Liver (tissue), 9 donors: ENCODE measurements around the gene NELL1. TPM values are rescaled to one million over a fixed set of nuclear protein-coding genes. Genes with fewer than 3 reads are reported as not detected.

Experiments
- DNase-seq: peaks from one replicate; pipeline ENCODE4 v3.0.0-alpha.2; 2017; ENCODE audit warnings: low spot score
- H3K27ac ChIP-seq, 2 donors: one replicate each; pipeline ENCODE4 v1.7.0; 2013; ENCODE audit warnings: inconsistent platforms in 2 of 2, low read length in 2 of 2, control low read depth in 1 of 2, low read depth in 1 of 2, mild to moderate bottlenecking in 1 of 2
- H3K27me3 ChIP-seq, 4 donors: one replicate each; pipeline versions ENCODE4 v1.6.1 to v1.7.0; 2013; ENCODE audit warnings: low read length in 3 of 4, inconsistent platforms in 1 of 4, mild to moderate bottlenecking in 1 of 4, moderate library complexity in 1 of 4; ENCODE audit not compliant: control insufficient read depth in 4 of 4, insufficient read depth in 4 of 4
- H3K36me3 ChIP-seq, 4 donors: one replicate each; pipeline versions ENCODE4 v1.6.1 to v1.7.0; 2013; ENCODE audit warnings: low read length in 3 of 4, mild to moderate bottlenecking in 3 of 4, low read depth in 1 of 4, moderate library complexity in 1 of 4; ENCODE audit not compliant: control insufficient read depth in 4 of 4, insufficient read depth in 3 of 4
- H3K4me1 ChIP-seq, 4 donors: one replicate each; pipeline versions ENCODE4 v1.6.1 to v1.7.0; 2013; ENCODE audit warnings: low read length in 3 of 4, mild to moderate bottlenecking in 3 of 4, moderate library complexity in 1 of 4; ENCODE audit not compliant: control insufficient read depth in 4 of 4, insufficient read depth in 4 of 4
- H3K4me3 ChIP-seq, 3 donors: one replicate each; pipeline versions ENCODE4 v1.6.1 to v1.7.0; 2013; ENCODE audit warnings: low read length in 3 of 3, control low read depth in 1 of 3, low read depth in 1 of 3, mild to moderate bottlenecking in 1 of 3
- H3K9ac ChIP-seq, 2 donors: one replicate each; pipeline ENCODE4 v1.7.0; 2013; ENCODE audit warnings: low read length in 2 of 2, mild to moderate bottlenecking in 2 of 2, moderate library complexity in 2 of 2, control low read depth in 1 of 2, low read depth in 1 of 2
- H3K9me3 ChIP-seq, 4 donors: one replicate each; pipeline versions ENCODE4 v1.6.1 to v1.7.0; 2013; ENCODE audit warnings: low read length in 3 of 4; ENCODE audit not compliant: control insufficient read depth in 4 of 4
- EGR1 ChIP-seq, 2 donors: IDR thresholded peaks; 2 replicates each; pipeline ENCODE4 v1.6.1; 2016 to 2018; ENCODE audit warnings: antibody characterized with exemption in 2 of 2, low read depth in 2 of 2
- FOXA1 ChIP-seq: IDR thresholded peaks from 2 replicates; pipeline ENCODE4 v1.6.1; 2016; ENCODE audit warnings: antibody characterized with exemption
- FOXA2 ChIP-seq: IDR thresholded peaks from 2 replicates; pipeline ENCODE4 v1.6.1; 2016; ENCODE audit warnings: antibody characterized with exemption
- GABPA ChIP-seq, 2 donors: IDR thresholded peaks in 1 of 2; conservative IDR thresholded peaks in 1 of 2; 2 replicates each; pipeline ENCODE4 v1.6.1; 2016; ENCODE audit warnings: antibody characterized with exemption in 2 of 2, mild to moderate bottlenecking in 1 of 2, moderate library complexity in 1 of 2
- HNF4G ChIP-seq: IDR thresholded peaks from 2 replicates; pipeline ENCODE4 v1.6.1; 2016; ENCODE audit warnings: antibody characterized with exemption
- JUND ChIP-seq, 2 donors: IDR thresholded peaks; 2 replicates each; pipeline ENCODE4 v1.6.1; 2016; ENCODE audit warnings: antibody characterized with exemption in 2 of 2
- MAX ChIP-seq: IDR thresholded peaks from 2 replicates; pipeline ENCODE4 v1.6.1; 2016; ENCODE audit warnings: antibody characterized with exemption
- NR2F2 ChIP-seq: IDR thresholded peaks from 2 replicates; pipeline ENCODE4 v1.6.1; 2016; ENCODE audit warnings: antibody characterized with exemption
- RAD21 ChIP-seq, 2 donors: IDR thresholded peaks; 2 replicates each; pipeline ENCODE4 v1.6.1; 2016; ENCODE audit warnings: antibody characterized with exemption in 2 of 2, mild to moderate bottlenecking in 2 of 2
- REST ChIP-seq: IDR thresholded peaks from 2 replicates; pipeline ENCODE4 v1.6.1; 2016; ENCODE audit warnings: antibody characterized with exemption, mild to moderate bottlenecking
- RXRA ChIP-seq, 2 donors: IDR thresholded peaks; 2 replicates each; pipeline ENCODE4 v1.6.1; 2017 to 2018; ENCODE audit warnings: antibody characterized with exemption in 2 of 2, mild to moderate bottlenecking in 1 of 2
- SP1 ChIP-seq: IDR thresholded peaks from 2 replicates; pipeline ENCODE4 v1.6.1; 2018; ENCODE audit warnings: antibody characterized with exemption, mild to moderate bottlenecking
- TAF1 ChIP-seq: conservative IDR thresholded peaks from 2 replicates; pipeline ENCODE4 v1.6.1; 2016; ENCODE audit warnings: antibody characterized with exemption, mild to moderate bottlenecking
- YY1 ChIP-seq: IDR thresholded peaks from 2 replicates; pipeline ENCODE4 v1.6.1; 2016; ENCODE audit warnings: antibody characterized with exemption, mild to moderate bottlenecking
- WGBS: extraction: QIAGEN DNeasy Blood & Tissue Kit; methylation state at CpG from one replicate; pipeline ENCODE4 v1.1.7; 2013; 5-methylcytosine and 5-hydroxymethylcytosine counted together
- polyA plus RNA-seq, 2 donors: library from polyadenylated mRNA; stranded (reverse) in 1 of 2; unstranded in 1 of 2; fragments of 200-250 nt in 1 of 2; fragments of >200 nt in 1 of 2; fragmentation: Nextera tagmentation in 1 of 2; extraction: Ambion mirVana in 1 of 2; gene quantifications; one replicate each; pipeline versions ENCODE4 v1.2.1 to v1.2.3, GENCODE V29; 2013 to 2015
- total RNA-seq, 2 donors: library from RNA; depleted of rRNA; stranded (reverse); fragments of >200 nt; gene quantifications; one replicate each; pipeline ENCODE4 v1.2.3, GENCODE V29; 2014
- TF ChIP-seq, protein P1 (sequence below): fragments of 150-350 bp; IDR thresholded peaks from 2 replicates; pipeline ENCODE4 v1.5.1; 2017; ENCODE audit warnings: improper control_type of control experiment, low read depth, low read length; ENCODE audit not compliant: missing input control
- donor health status: healthy.
- donor health status: healthy.
- donor health status: healthy.
- donor health status: healthy.
- donor health status: healthy.

Gene NELL1
- total and polyA plus RNA-seq, 4 donors, result not detected

GRCh38 chr11:21564833-21565682 lies 895.7 kb downstream of the NELL1 start:
- H3K9ac ChIP-seq, result no peak overlapping the region

GRCh38 chr11:21566521-21567117 lies 897.2 kb downstream of the NELL1 start:
- WGBS, result 42% methylated on average over 2 of the region's 2 CpGs
- TF ChIP-seq RAD21 (IDR thresholded peaks at IDR 0.05) (no peak), GABPA (IDR thresholded peaks at IDR 0.05 in 1 of 2, conservative IDR thresholded peaks at IDR 0.05 in 1 of 2) (no peak), REST (no peak), YY1 (no peak), FOXA1 (no peak), HNF4G (no peak), FOXA2 (no peak), EGR1 (IDR thresholded peaks at IDR 0.05; ENCODE audit: low read depth in 2 of 2) (no peak), MAX (no peak), JUND (IDR thresholded peaks at IDR 0.05) (no peak), RXRA (IDR thresholded peaks at IDR 0.05) (no peak), TAF1 (no peak)
- TF ChIP-seq, protein P1, sequence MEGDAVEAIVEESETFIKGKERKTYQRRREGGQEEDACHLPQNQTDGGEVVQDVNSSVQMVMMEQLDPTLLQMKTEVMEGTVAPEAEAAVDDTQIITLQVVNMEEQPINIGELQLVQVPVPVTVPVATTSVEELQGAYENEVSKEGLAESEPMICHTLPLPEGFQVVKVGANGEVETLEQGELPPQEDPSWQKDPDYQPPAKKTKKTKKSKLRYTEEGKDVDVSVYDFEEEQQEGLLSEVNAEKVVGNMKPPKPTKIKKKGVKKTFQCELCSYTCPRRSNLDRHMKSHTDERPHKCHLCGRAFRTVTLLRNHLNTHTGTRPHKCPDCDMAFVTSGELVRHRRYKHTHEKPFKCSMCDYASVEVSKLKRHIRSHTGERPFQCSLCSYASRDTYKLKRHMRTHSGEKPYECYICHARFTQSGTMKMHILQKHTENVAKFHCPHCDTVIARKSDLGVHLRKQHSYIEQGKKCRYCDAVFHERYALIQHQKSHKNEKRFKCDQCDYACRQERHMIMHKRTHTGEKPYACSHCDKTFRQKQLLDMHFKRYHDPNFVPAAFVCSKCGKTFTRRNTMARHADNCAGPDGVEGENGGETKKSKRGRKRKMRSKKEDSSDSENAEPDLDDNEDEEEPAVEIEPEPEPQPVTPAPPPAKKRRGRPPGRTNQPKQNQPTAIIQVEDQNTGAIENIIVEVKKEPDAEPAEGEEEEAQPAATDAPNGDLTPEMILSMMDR, result no peak

More at GRCh38 chr11:21564833-21565682, 895.7 kb downstream of the NELL1 start:
- Histone ChIP-seq H3K9me3 (peaks cover 0 to 1% (median 0%) of the 10 kb centered on the region in 4 donors), H3K4me1 (no peaks in the 10 kb centered on the region), H3K36me3 (no peaks in the 10 kb centered on the region), H3K27me3 (no peaks in the 10 kb centered on the region), H3K27ac (no peak overlapping the region), H3K4me3 (no peak overlapping the region)
- TF ChIP-seq RXRA (IDR thresholded peaks at IDR 0.05) (no peak), HNF4G (no peak), REST (no peak), FOXA1 (no peak), NR2F2 (no peak), EGR1 (IDR thresholded peaks at IDR 0.05; ENCODE audit: low read depth in 2 of 2) (no peak), GABPA (IDR thresholded peaks at IDR 0.05 in 1 of 2, conservative IDR thresholded peaks at IDR 0.05 in 1 of 2) (no peak), SP1 (no peak), FOXA2 (no peak), TAF1 (no peak), JUND (IDR thresholded peaks at IDR 0.05) (no peak)
- WGBS, result 58% methylated on average over 4 of the region's 4 CpGs
- DNase-seq, result no peak

More at GRCh38 chr11:21566521-21567117, 897.2 kb downstream of the NELL1 start:
- no peak for DNase-seq
- Histone ChIP-seq H3K4me3 (no peak overlapping the region), H3K27ac (no peak overlapping the region), H3K4me1 (no peaks in the 10 kb centered on the region), H3K36me3 (no peaks in the 10 kb centered on the region), H3K9me3 (peaks cover 0 to 1% (median 0%) of the 10 kb centered on the region in 4 donors), H3K27me3 (no peaks in the 10 kb centered on the region), H3K9ac (no peak overlapping the region)
